ENCODE measurements around the gene HOXA1. TPM values are rescaled to one million over a fixed set of nuclear protein-coding genes. Genes with fewer than 3 reads are reported as not detected.

HOXA1 gene
- polyA plus RNA-seq, 2 of the 4 experiments (the other 2 are of a cell fraction), result 2.8 to 5.0 TPM

- WGBS (ENCODE audit: missing lambda C conversion rate), result 86% methylated on average over 35 of the region's 35 CpGs
- no peak for FAIRE-seq
- no peak for DNase-seq (ENCODE audit: low read depth in 1 of 2, low spot score in 1 of 2)
- TF ChIP-seq, protein P1, sequence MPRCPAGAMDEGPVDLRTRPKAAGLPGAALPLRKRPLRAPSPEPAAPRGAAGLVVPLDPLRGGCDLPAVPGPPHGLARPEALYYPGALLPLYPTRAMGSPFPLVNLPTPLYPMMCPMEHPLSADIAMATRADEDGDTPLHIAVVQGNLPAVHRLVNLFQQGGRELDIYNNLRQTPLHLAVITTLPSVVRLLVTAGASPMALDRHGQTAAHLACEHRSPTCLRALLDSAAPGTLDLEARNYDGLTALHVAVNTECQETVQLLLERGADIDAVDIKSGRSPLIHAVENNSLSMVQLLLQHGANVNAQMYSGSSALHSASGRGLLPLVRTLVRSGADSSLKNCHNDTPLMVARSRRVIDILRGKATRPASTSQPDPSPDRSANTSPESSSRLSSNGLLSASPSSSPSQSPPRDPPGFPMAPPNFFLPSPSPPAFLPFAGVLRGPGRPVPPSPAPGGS (IDR thresholded peaks at IDR 0.05), result no peak
- TF ChIP-seq HOXB13 (CRISPR knock-in tag; IDR thresholded peaks at IDR 0.05; ENCODE audit: low read depth), result no peak
- TF ChIP-seq ZSCAN20 (CRISPR knock-in tag; IDR thresholded peaks at IDR 0.05), result no peak
- H3K4me1 ChIP-seq, result peaks cover 18% of the 10 kb centered on the region
- ATAC-seq, result no peak
- peak overlapping the region; percentile 91 for H3K4me3 ChIP-seq
- H3K4me2 ChIP-seq, result peak overlapping the region; percentile 82
- CTCF ChIA-PET, result interaction anchor here (0.6 to 3.8 kb wide), 13 partner anchors 8 to 1205 kb away, joined by 3 to 20 read pairs (median 3); no protein-coding TSS in a partner anchor
- H3K9me3 ChIP-seq, result no peaks in the 10 kb centered on the region
- POLR2A ChIA-PET, result interaction anchor here (0.5 to 3.4 kb wide), 4 partner anchors 11 to 234 kb away, joined by 3 to 20 read pairs (median 7); no protein-coding TSS in a partner anchor
- peak overlapping the region; percentile 91 to 93 for H3K27ac ChIP-seq
Observed at GRCh38 chr7:27097686-27098577, 2.1 kb upstream of the HOXA1 start.

- H3K4me1 ChIP-seq, result peaks cover 18% of the 10 kb centered on the region
- peak overlapping the region; percentile 82 for H3K4me2 ChIP-seq
- no peaks in the 10 kb centered on the region for H3K9me3 ChIP-seq
- ATAC-seq (peak; percentile 48 to 55; a peak in 5 of 6 replicates), FAIRE-seq (no peak), DNase-seq (ENCODE audit: low read depth in 1 of 2, low spot score in 1 of 2) (no peak)
- POLR2A ChIA-PET, result interaction anchor here (1.0 to 3.4 kb wide), 7 partner anchors 9 to 234 kb away, joined by 3 to 20 read pairs (median 8); partner anchors contain the start of gene SKAP2
- H3K27ac ChIP-seq, result peak overlapping the region; percentile 91 to 93
- peak; percentile 4; the same call in 1 of the 3 replicates for TF ChIP-seq SMC3 (IDR thresholded peaks at IDR 0.05)
- no peak for TF ChIP-seq ESRRA (IDR thresholded peaks at IDR 0.05; ENCODE audit: borderline replicate concordance, low read length)
- H3K4me3 ChIP-seq, result peak overlapping the region; percentile 91
- 2% methylated on average over 40 of the region's 41 CpGs for WGBS (ENCODE audit: missing lambda C conversion rate)
- CTCF ChIA-PET, result interaction anchor here (0.6 to 3.2 kb wide), 13 partner anchors 9 to 414 kb away, joined by 3 to 20 read pairs (median 4); no protein-coding TSS in a partner anchor
Observed at GRCh38 chr7:27096768-27097514, 1.1 kb upstream of the HOXA1 start.

- ATAC-seq (peak in 1 of 2 experiments; percentile 52; a peak in 3 of 6 replicates), FAIRE-seq (no peak), DNase-seq (ENCODE audit: low read depth in 1 of 2, low spot score in 1 of 2) (no peak)
- no peaks in the 10 kb centered on the region for H3K9me3 ChIP-seq
- ChIA-PET CTCF (interaction anchor here (1.4 to 3.2 kb wide), 3 partner anchors 11 to 413 kb away, joined by 3 to 20 read pairs (median 4); no protein-coding TSS in a partner anchor), POLR2A (interaction anchor here (1.4 to 1.6 kb wide), 2 partner anchors 12 to 231 kb away, joined by 6 to 8 read pairs; partner anchors contain the start of gene SKAP2)
- WGBS (ENCODE audit: missing lambda C conversion rate), result 45% methylated on average over 32 of the region's 33 CpGs
- H3K27ac ChIP-seq, result peak overlapping the region; percentile 91 to 93
- peaks cover 22% of the 10 kb centered on the region for H3K4me1 ChIP-seq
- peak overlapping the region; percentile 91 for H3K4me3 ChIP-seq
- peak overlapping the region; percentile 82 for H3K4me2 ChIP-seq
- TF ChIP-seq CBX2 (IDR thresholded peaks at IDR 0.05; ENCODE audit: borderline replicate concordance, low read depth), result no peak
- no peak for TF ChIP-seq MAFK (IDR thresholded peaks at IDR 0.05; ENCODE audit: partially characterized antibody)
- TF ChIP-seq ZSCAN20 (CRISPR knock-in tag; IDR thresholded peaks at IDR 0.05), result no peak
- TF ChIP-seq PHF8 (IDR thresholded peaks at IDR 0.05; ENCODE audit: borderline replicate concordance, low read depth), result no peak
- TF ChIP-seq POLR2A (IDR thresholded peaks at IDR 0.05; ENCODE audit: low read length), result no peak
- TF ChIP-seq TFCP2L1 (CRISPR knock-in tag; IDR thresholded peaks at IDR 0.05), result no peak
- no peak for TF ChIP-seq GATA3 (IDR thresholded peaks at IDR 0.05; ENCODE audit: borderline replicate concordance)
- TF ChIP-seq NPAS2 (CRISPR knock-in tag; IDR thresholded peaks at IDR 0.05; ENCODE audit: borderline replicate concordance), result no peak
- TF ChIP-seq FOSL2 (IDR thresholded peaks at IDR 0.05), result no peak
- TF ChIP-seq FOSL2 (CRISPR knock-in tag; IDR thresholded peaks at IDR 0.05), result no peak
- no peak for TF ChIP-seq ESRRA (IDR thresholded peaks at IDR 0.05; ENCODE audit: borderline replicate concordance, low read length)
- TF ChIP-seq MAZ (IDR thresholded peaks at IDR 0.05; ENCODE audit: borderline replicate concordance, low read depth, low read length), result no peak
- TF ChIP-seq JUNB (IDR thresholded peaks at IDR 0.05), result no peak
- no peak for TF ChIP-seq FOXS1 (CRISPR knock-in tag; IDR thresholded peaks at IDR 0.05)
- no peak for TF ChIP-seq EHMT2 (IDR thresholded peaks at IDR 0.05; ENCODE audit: low read depth)
- TF ChIP-seq POLR2AphosphoS2 (conservative IDR thresholded peaks at IDR 0.05; ENCODE audit: low read length), result no peak
- no peak for TF ChIP-seq HOXB13 (CRISPR knock-in tag; IDR thresholded peaks at IDR 0.05; ENCODE audit: low read depth)
- TF ChIP-seq, protein P2, sequence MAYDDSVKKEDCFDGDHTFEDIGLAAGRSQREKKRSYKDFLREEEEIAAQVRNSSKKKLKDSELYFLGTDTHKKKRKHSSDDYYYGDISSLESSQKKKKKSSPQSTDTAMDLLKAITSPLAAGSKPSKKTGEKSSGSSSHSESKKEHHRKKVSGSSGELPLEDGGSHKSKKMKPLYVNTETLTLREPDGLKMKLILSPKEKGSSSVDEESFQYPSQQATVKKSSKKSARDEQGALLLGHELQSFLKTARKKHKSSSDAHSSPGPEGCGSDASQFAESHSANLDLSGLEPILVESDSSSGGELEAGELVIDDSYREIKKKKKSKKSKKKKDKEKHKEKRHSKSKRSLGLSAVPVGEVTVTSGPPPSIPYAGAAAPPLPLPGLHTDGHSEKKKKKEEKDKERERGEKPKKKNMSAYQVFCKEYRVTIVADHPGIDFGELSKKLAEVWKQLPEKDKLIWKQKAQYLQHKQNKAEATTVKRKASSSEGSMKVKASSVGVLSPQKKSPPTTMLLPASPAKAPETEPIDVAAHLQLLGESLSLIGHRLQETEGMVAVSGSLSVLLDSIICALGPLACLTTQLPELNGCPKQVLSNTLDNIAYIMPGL (CRISPR knock-in tag; IDR thresholded peaks at IDR 0.05; ENCODE audit: borderline replicate concordance), result no peak
- TF ChIP-seq CHD4 (IDR thresholded peaks at IDR 0.05; ENCODE audit: borderline replicate concordance), result no peak
Observed at GRCh38 chr7:27095050-27095896, 527 bp downstream of the HOXA1 start.
